GM13977 (cell line): Measurements from ENCODE around the gene CBFA2T3.

Source experiments
- DNase-seq: peaks from one replicate; pipeline ENCODE4 v3.0.0; 2012; ENCODE audit warnings: low spot score
- CTCF ChIP-seq: IDR thresholded peaks from 2 replicates; pipeline ENCODE4 v1.5.1; 2012; ENCODE audit warnings: mild to moderate bottlenecking, control low read depth; ENCODE audit not compliant: insufficient read depth; ENCODE audit errors: extremely low read depth, missing control alignments
- in situ Hi-C: fragments of 300-500 bp; cut with MboI; formaldehyde crosslinking; loops from one replicate; pipeline ENCODE4 v1.12.0; 2022; ENCODE audit warnings: low sequenced_read_pairs, low pct_unique_long_range_greater_than_20kb, mixed read lengths, inconsistent platforms; ENCODE audit not compliant: unreplicated experiment

Gene CBFA2T3

GRCh38 chr16:88963583-88963982 is 13.4 kb downstream of the CBFA2T3 start:
- no peak for DNase-seq
- in situ Hi-C loops = no loop called here
- no peak for TF ChIP-seq CTCF

- DNase-seq = no peak
- in situ Hi-C loops = no loop called here
- TF ChIP-seq CTCF = no peak
Observed at GRCh38 chr16:88962478-88963152, 14.4 kb downstream of the CBFA2T3 start.

GRCh38 chr16:88961011-88961410 is 16.0 kb downstream of the CBFA2T3 start:
- no peak for TF ChIP-seq CTCF
- in situ Hi-C loops = no loop called here
- no peak for DNase-seq

GRCh38 chr16:88960516-88960915 is 16.5 kb downstream of the CBFA2T3 start:
- in situ Hi-C loops = no loop called here
- no peak for DNase-seq
- TF ChIP-seq CTCF = no peak

- no peak for TF ChIP-seq CTCF
- no peak for DNase-seq
- in situ Hi-C loops = no loop called here
Observed at GRCh38 chr16:88959022-88959421, 18.0 kb downstream of the CBFA2T3 start.

- DNase-seq = no peak
- in situ Hi-C loops = no loop called here
Observed at GRCh38 chr16:88957887-88958577, 19.0 kb downstream of the CBFA2T3 start.

More at GRCh38 chr16:88957887-88958577, 19.0 kb downstream of the CBFA2T3 start:
- no peak for TF ChIP-seq CTCF
